IMR-90 (cell line): Measurements from ENCODE around the gene RTP5. TPM values are rescaled to one million over a fixed set of nuclear protein-coding genes. Genes with fewer than 3 reads are reported as not detected.

Experiments used
- ATAC-seq: fragments of 200-7000 bp; cut with Tn5 transposase; 2 replicates; pipeline ENCODE4 v1.9.1; 2020; ENCODE audit warnings: low read depth, mild to moderate bottlenecking, moderate library complexity
- BruUV-seq: library from RNA; stranded (reverse); fragments of 400-500 nt; replicated peaks from 2 replicates; lab custom pipeline; 2021; lab: Mats Ljungman, UMichigan
- CTCF ChIA-PET: fragments of 300-600 bp; formaldehyde crosslinking; extraction: SDS; loops from one replicate; lab custom pipeline; 2021; ENCODE audit warnings: antibody characterized with exemption; lab: Yijun Ruan, JAX
- POLR2A ChIA-PET: fragments of 300-600 bp; sonication (Branson Sonifier 250); formaldehyde crosslinking; loops from one replicate; lab custom pipeline; 2022; ENCODE audit warnings: antibody characterized with exemption; ENCODE audit not compliant: unreplicated experiment; lab: Charles Lee
- DNase-seq: peaks from one replicate; pipeline ENCODE4 v3.0.0; 2013
- H2AFZ ChIP-seq: replicated peaks from 2 replicates; pipeline ENCODE3; 2013; ENCODE audit warnings: low read length, mild to moderate bottlenecking; ENCODE audit not compliant: poor library complexity
- H2AK5ac ChIP-seq: 2 replicates; pipeline ENCODE4 v1.6.1; 2013; ENCODE audit warnings: low read depth, low read length, inconsistent platforms
- H2AK9ac ChIP-seq: replicated peaks from 2 replicates; pipeline ENCODE3; 2013; ENCODE audit warnings: mild to moderate bottlenecking, low read depth, low read length, moderate library complexity; ENCODE audit not compliant: poor library complexity
- H2BK120ac ChIP-seq: 2 replicates; pipeline ENCODE4 v1.6.1; 2013; ENCODE audit warnings: low read depth, low read length, inconsistent platforms
- H2BK15ac ChIP-seq: 3 replicates; pipeline ENCODE4 v1.6.1; 2013; ENCODE audit warnings: low read depth, low read length, inconsistent platforms
- H2BK20ac ChIP-seq: 2 replicates; pipeline ENCODE4 v1.6.1; 2013; ENCODE audit warnings: low read depth, mild to moderate bottlenecking, inconsistent platforms, low read length, moderate library complexity
- H2BK5ac ChIP-seq: 2 replicates; pipeline ENCODE4 v1.6.1; 2013; ENCODE audit warnings: mild to moderate bottlenecking, low read depth, low read length, inconsistent platforms; ENCODE audit not compliant: poor library complexity, severe bottlenecking
- H3K14ac ChIP-seq: replicated peaks from 2 replicates; pipeline ENCODE4 v1.6.1; 2013; ENCODE audit warnings: low read depth, low read length, inconsistent platforms
- H3K18ac ChIP-seq: 2 replicates; pipeline ENCODE4 v1.6.1; 2013; ENCODE audit warnings: low read depth, low read length, control low read depth
- H3K23ac ChIP-seq: 2 replicates; pipeline ENCODE4 v1.6.1; 2013; ENCODE audit warnings: low read depth, low read length, inconsistent platforms
- H3K27ac ChIP-seq: 2 replicates; pipeline ENCODE4 v1.5.1; 2013; ENCODE audit warnings: mild to moderate bottlenecking, control low read depth, low read length; ENCODE audit not compliant: insufficient read depth
- H3K27me3 ChIP-seq: 2 replicates; pipeline ENCODE4 v1.6.1; 2013; ENCODE audit warnings: low read length; ENCODE audit not compliant: control insufficient read depth, insufficient read depth
- H3K36me3 ChIP-seq: 2 replicates; pipeline ENCODE4 v1.6.1; 2013; ENCODE audit warnings: low read length, mixed read lengths; ENCODE audit not compliant: control insufficient read depth, insufficient read depth
- H3K4ac ChIP-seq: 2 replicates; pipeline ENCODE4 v1.6.1; 2013; ENCODE audit warnings: low read depth, low read length, inconsistent platforms
- H3K4me1 ChIP-seq: 2 replicates; pipeline ENCODE4 v1.6.1; 2013; ENCODE audit warnings: low read length, mixed read lengths; ENCODE audit not compliant: control insufficient read depth, insufficient read depth
- H3K4me2 ChIP-seq: 2 replicates; pipeline ENCODE4 v1.6.1; 2013; ENCODE audit warnings: low read depth, mild to moderate bottlenecking, control low read depth, low read length, moderate library complexity
- H3K4me3 ChIP-seq: 2 replicates; pipeline ENCODE4 v1.5.1; 2013; ENCODE audit warnings: low read depth, mild to moderate bottlenecking, control low read depth, low read length, moderate library complexity; ENCODE audit not compliant: insufficient read depth
- H3K56ac ChIP-seq: 2 replicates; pipeline ENCODE4 v1.6.1; 2013; ENCODE audit warnings: low read length, inconsistent platforms; ENCODE audit not compliant: insufficient read depth; ENCODE audit errors: extremely low read depth
- H3K79me1 ChIP-seq, 2 experiments: 2 replicates each; pipeline ENCODE4 v1.6.1; 2013; ENCODE audit warnings: low read length in 2 of 2, inconsistent platforms in 1 of 2, low read depth in 1 of 2
- H3K9ac ChIP-seq: 2 replicates; pipeline ENCODE4 v1.6.1; 2013; ENCODE audit warnings: low read depth, low read length, control low read depth
- H3K9me1 ChIP-seq: 2 replicates; pipeline ENCODE4 v1.6.1; 2013; ENCODE audit warnings: low read length, inconsistent platforms; ENCODE audit not compliant: insufficient read depth
- H3K9me3 ChIP-seq: 2 replicates; pipeline ENCODE4 v1.6.1; 2013; ENCODE audit warnings: low read length; ENCODE audit not compliant: control insufficient read depth, insufficient read depth
- H4K20me1 ChIP-seq: 2 replicates; pipeline ENCODE4 v1.6.1; 2013; ENCODE audit warnings: low read length, inconsistent platforms; ENCODE audit not compliant: insufficient read depth
- H4K5ac ChIP-seq: 2 replicates; pipeline ENCODE4 v1.6.1; 2013; ENCODE audit warnings: mild to moderate bottlenecking, low read depth, low read length, control low read depth
- H4K8ac ChIP-seq, 2 experiments: 2 replicates each; pipeline ENCODE4 v1.6.1; 2013; ENCODE audit warnings: low read depth in 2 of 2, low read length in 2 of 2, control low read depth in 1 of 2, inconsistent platforms in 1 of 2
- H4K91ac ChIP-seq: 2 replicates; pipeline ENCODE4 v1.6.1; 2013; ENCODE audit warnings: low read depth, low read length, inconsistent platforms; ENCODE audit not compliant: insufficient read depth
- CEBPB ChIP-seq: IDR thresholded peaks from 2 replicates; pipeline ENCODE4 v1.6.1; 2012; ENCODE audit warnings: low read depth, low read length, improper control_type of control experiment
- CHD1 ChIP-seq: IDR thresholded peaks from 2 replicates; pipeline ENCODE4 v1.6.1; 2012; ENCODE audit warnings: low read depth, low read length, improper control_type of control experiment
- FOS ChIP-seq: fragments of 150-350 bp; IDR thresholded peaks from 2 replicates; pipeline ENCODE4 v1.6.1; 2016; ENCODE audit warnings: low read depth, low read length
- MAFK ChIP-seq: IDR thresholded peaks from 2 replicates; pipeline ENCODE4 v1.6.1; 2012; ENCODE audit warnings: low read depth, low read length, improper control_type of control experiment
- MAZ ChIP-seq: IDR thresholded peaks from 2 replicates; pipeline ENCODE4 v1.6.1; 2012; ENCODE audit warnings: low read depth, mild to moderate bottlenecking, low read length, improper control_type of control experiment, moderate library complexity, borderline replicate concordance
- NFE2L2 ChIP-seq: fragments of 150-350 bp; IDR thresholded peaks from 2 replicates; pipeline ENCODE4 v1.6.1; 2016; ENCODE audit warnings: low read depth, mild to moderate bottlenecking, low read length
- POLR2A ChIP-seq: IDR thresholded peaks from 2 replicates; pipeline ENCODE4 v1.6.1; 2012; ENCODE audit warnings: mild to moderate bottlenecking, low read depth, low read length
- WGBS, 2 experiments: methylation state at CpG; one replicate each; pipeline versions ENCODE4 v1.1.5 to v1.1.7; 2013; ENCODE audit warnings: missing lambda C conversion rate in 2 of 2; ENCODE audit not compliant: insufficient read length in 1 of 2; ENCODE audit errors: extremely low coverage in 2 of 2; 5-methylcytosine and 5-hydroxymethylcytosine counted together
- dilution Hi-C: fragments of 300-500 bp; cut with HindIII; formaldehyde crosslinking; loops from one replicate; pipeline ENCODE4 v1.14.3; 2018; ENCODE audit warnings: low sequenced_read_pairs; ENCODE audit not compliant: unreplicated experiment
- in situ Hi-C: fragments of 300-500 bp; cut with MboI; formaldehyde crosslinking; loops from 3 replicates; pipeline ENCODE4 v1.14.3; 2019; ENCODE audit warnings: low sequenced_read_pairs, inconsistent platforms, mixed read lengths
- intact Hi-C: fragments of 100-400 bp; cut with micrococcal nuclease; formaldehyde crosslinking; loops from 2 replicates; pipeline ENCODE4 v1.10.0; 2022
- polyA plus RNA-seq, 3 experiments: library from polyadenylated mRNA; depleted of rRNA; stranded (reverse); fragments of >200 nt; gene quantifications; 2 replicates each; pipeline ENCODE4 v1.2.3, GENCODE V29; 2012; ENCODE audit warnings: low replicate concordance in 1 of 3
- total RNA-seq: library from RNA; depleted of rRNA; stranded (reverse); fragments of >200 nt; gene quantifications from 2 replicates; pipeline ENCODE4 v1.2.3, GENCODE V29; 2012

RTP5 gene
- total and polyA plus RNA-seq, 2 of the 4 experiments (the other 2 are of a cell fraction) = not detected

GRCh38 chr2:241891988-241892298 is 22.4 kb downstream of the RTP5 start:
- in situ Hi-C loops = no loop called here
- Histone ChIP-seq H4K91ac (no peak overlapping the region), H2BK120ac (no peak overlapping the region), H3K27me3 (no peaks in the 10 kb centered on the region), H2BK20ac (no peak overlapping the region), H2AK9ac (no peak overlapping the region), H3K9me1 (no peaks in the 10 kb centered on the region), H3K56ac (no peak overlapping the region), H3K18ac (no peak overlapping the region), H2BK5ac (no peak overlapping the region), H3K9me3 (no peaks in the 10 kb centered on the region; the same call in 1 of the 2 replicates), H3K4me2 (no peak overlapping the region), H3K4ac (no peak overlapping the region), H3K79me1 (no peaks in the 10 kb centered on the region), H3K9ac (no peak overlapping the region), H2AK5ac (no peak overlapping the region), H4K8ac (no peak overlapping the region), H3K36me3 (no peaks in the 10 kb centered on the region), H3K14ac (no peak overlapping the region), H3K23ac (no peak overlapping the region), H4K5ac (no peak overlapping the region), H2AFZ (no peak overlapping the region), H2BK15ac (no peak overlapping the region), H3K4me1 (no peaks in the 10 kb centered on the region), H4K20me1 (no peaks in the 10 kb centered on the region), H3K4me3 (no peak overlapping the region), H3K27ac (no peak overlapping the region)
- intact Hi-C loops = no loop called here
- TF ChIP-seq POLR2A = no peak
- no peak for TF ChIP-seq CHD1
- TF ChIP-seq FOS = no peak
- no peak for TF ChIP-seq MAZ
- TF ChIP-seq MAFK = no peak
- TF ChIP-seq CEBPB = no peak
- no peak for TF ChIP-seq NFE2L2
- WGBS, 2 experiments = 76% methylated on average over 2 of the region's 3 CpGs; no CpG with 5 or more reads in 1 of the 2 experiments
- CTCF ChIA-PET = no interaction called here
- POLR2A ChIA-PET = no interaction called here
- ATAC-seq = no peak
- no peak for DNase-seq
- BruUV-seq = no TSS peak
- dilution Hi-C loops = no loop called here
